GM12878 (cell line): Measurements from ENCODE around the gene CHD5. TPM values are rescaled to one million over a fixed set of nuclear protein-coding genes. Genes with fewer than 3 reads are reported as not detected.

Experiments
- ATAC-seq: fragments of 200-7000 bp; cut with Tn5 transposase; 3 replicates; pipeline ENCODE4 v1.9.1; 2020; ENCODE audit warnings: mild to moderate bottlenecking, moderate library complexity
- BruUV-seq: library from RNA; stranded (reverse); fragments of 400-500 nt; replicated peaks from 2 replicates; lab custom pipeline; 2021; lab: Mats Ljungman, UMichigan
- CTCF ChIA-PET: fragments of 300-600 bp; sonication (Branson Sonifier 250); formaldehyde crosslinking; extraction: SDS; loops from one replicate; lab custom pipeline; 2021; ENCODE audit warnings: inconsistent platforms; lab: Yijun Ruan, JAX
- POLR2A ChIA-PET: fragments of 350-600 bp; formaldehyde crosslinking; extraction: SDS; loops from one replicate; lab custom pipeline; 2021; ENCODE audit warnings: inconsistent platforms; lab: Charles Lee
- RAD21 ChIA-PET: fragments of 300-600 bp; sonication (Branson Sonifier 250); formaldehyde crosslinking; loops from one replicate; lab custom pipeline; 2023; ENCODE audit warnings: antibody characterized with exemption; ENCODE audit not compliant: unreplicated experiment; lab: Charles Lee
- SMC1A ChIA-PET: fragments of 300-600 bp; sonication (Branson Sonifier 250); formaldehyde crosslinking; loops from one replicate; lab custom pipeline; 2023; ENCODE audit not compliant: unreplicated experiment, uncharacterized antibody; lab: Charles Lee
- DNase-seq: peaks from one replicate; pipeline ENCODE4 v3.0.0-alpha.2; 2011; ENCODE audit warnings: low read depth, low spot score
- FAIRE-seq: peaks from 3 replicates; lab custom pipeline; 2011; peaks lifted over from hg19 to GRCh38; lab: Jason Lieb, UNC
- H2AFZ ChIP-seq: 2 replicates; pipeline ENCODE4 v1.6.0; 2011; ENCODE audit warnings: low read depth, low read length, control low read depth; ENCODE audit not compliant: control insufficient read depth
- H3K27ac ChIP-seq: 2 replicates; pipeline ENCODE4 v1.5.1; 2011; ENCODE audit warnings: control low read depth; ENCODE audit not compliant: control insufficient read depth, insufficient read depth
- H3K27me3 ChIP-seq, 2 experiments: replicated peaks in 1 of 2; 2 replicates each; pipeline versions ENCODE4 v1.6.0 to v1.6.1; 2011; ENCODE audit warnings: low read length in 1 of 2; ENCODE audit not compliant: control insufficient read depth in 2 of 2, insufficient read depth in 2 of 2
- H3K36me3 ChIP-seq, 2 experiments: 2 replicates each; pipeline ENCODE4 v1.5.1; 2011; ENCODE audit warnings: low read length in 1 of 2; ENCODE audit not compliant: control insufficient read depth in 2 of 2, insufficient read depth in 2 of 2
- H3K4me1 ChIP-seq: 2 replicates; pipeline ENCODE4 v1.6.1; 2011; ENCODE audit warnings: mild to moderate bottlenecking, low read length, moderate library complexity, mixed read lengths; ENCODE audit not compliant: control insufficient read depth, insufficient read depth
- H3K4me2 ChIP-seq: 2 replicates; pipeline ENCODE4 v1.6.0; 2011; ENCODE audit warnings: control low read depth; ENCODE audit not compliant: control insufficient read depth, insufficient read depth
- H3K4me3 ChIP-seq: fragments of 200-600 bp; sonication (generic); 2 replicates; pipeline ENCODE4 v1.5.1; 2016
- H3K79me2 ChIP-seq: 2 replicates; pipeline ENCODE4 v1.6.0; 2011; ENCODE audit warnings: low read length; ENCODE audit not compliant: control insufficient read depth, insufficient read depth
- H3K9ac ChIP-seq: 2 replicates; pipeline ENCODE4 v1.8.0; 2011; ENCODE audit warnings: low read length, control low read depth, mixed read lengths; ENCODE audit not compliant: control insufficient read depth, insufficient read depth
- H3K9me3 ChIP-seq: replicated peaks from 3 replicates; pipeline ENCODE4 v1.5.1; 2011; ENCODE audit warnings: mild to moderate bottlenecking, low read length; ENCODE audit not compliant: control insufficient read depth, insufficient read depth
- H4K20me1 ChIP-seq: 2 replicates; pipeline ENCODE4 v1.6.0; 2011; ENCODE audit not compliant: control insufficient read depth, insufficient read depth
- ASH2L ChIP-seq: fragments of 300-600, 200-600 bp; sonication (generic); IDR thresholded peaks from 2 replicates; pipeline ENCODE4 v1.6.1; 2017; ENCODE audit warnings: low read depth, mild to moderate bottlenecking, borderline replicate concordance
- FOXK2 ChIP-seq: fragments of 450-650 bp; IDR thresholded peaks from 2 replicates; pipeline ENCODE4 v1.6.1; 2017; ENCODE audit warnings: mild to moderate bottlenecking, moderate library complexity
- JUNB ChIP-seq: IDR thresholded peaks from 2 replicates; pipeline ENCODE4 v1.6.1; 2016; ENCODE audit warnings: antibody characterized with exemption, mild to moderate bottlenecking
- KAT2A ChIP-seq: conservative IDR thresholded peaks from 2 replicates; pipeline ENCODE4 v1.6.1; 2011; ENCODE audit warnings: low read depth, low read length; ENCODE audit not compliant: control insufficient read depth
- MEF2B ChIP-seq: fragments of 450-650 bp; IDR thresholded peaks from 2 replicates; pipeline ENCODE4 v1.6.1; 2018; ENCODE audit warnings: mild to moderate bottlenecking, moderate library complexity; ENCODE audit not compliant: partially characterized antibody, poor library complexity, severe bottlenecking
- RAD21 ChIP-seq: IDR thresholded peaks from 2 replicates; pipeline ENCODE4 v1.6.1; 2011; ENCODE audit warnings: mild to moderate bottlenecking, low read depth, low read length, moderate library complexity; ENCODE audit not compliant: insufficient read depth
- RAD51 ChIP-seq: fragments of 450-650 bp; IDR thresholded peaks from 2 replicates; pipeline ENCODE4 v1.6.1; 2016; ENCODE audit warnings: moderate library complexity, mild to moderate bottlenecking, inconsistent platforms
- RFX5 ChIP-seq: IDR thresholded peaks from 2 replicates; pipeline ENCODE4 v1.6.1; 2011; ENCODE audit warnings: low read depth, low read length, improper control_type of control experiment
- SP1 ChIP-seq: IDR thresholded peaks from one replicate; pipeline ENCODE4 v1.6.1; 2011; ENCODE audit warnings: low read depth, low read length
- SRF ChIP-seq, 2 experiments: IDR thresholded peaks; 2 replicates each; pipeline ENCODE4 v1.6.1; 2011; ENCODE audit warnings: low read depth in 2 of 2, low read length in 2 of 2, mild to moderate bottlenecking in 1 of 2, moderate library complexity in 1 of 2
- STAT1 ChIP-seq: fragments of 450-650 bp; conservative IDR thresholded peaks from 2 replicates; pipeline ENCODE4 v1.6.1; 2014; ENCODE audit warnings: antibody characterized with exemption, mild to moderate bottlenecking
- SUPT20H ChIP-seq: IDR thresholded peaks from 2 replicates; pipeline ENCODE4 v1.6.1; 2011; ENCODE audit warnings: low read depth, mild to moderate bottlenecking, low read length, moderate library complexity, borderline replicate concordance; ENCODE audit not compliant: control insufficient read depth
- ZNF217 ChIP-seq: fragments of 450-650 bp; IDR thresholded peaks from 2 replicates; pipeline ENCODE4 v1.6.1; 2017; ENCODE audit warnings: antibody characterized with exemption, mild to moderate bottlenecking
- WGBS: methylation state at CpG from one replicate; pipeline ENCODE4 v1.1.6; 2016; ENCODE audit warnings: low lambda C conversion rate; ENCODE audit not compliant: insufficient replicate concordance, insufficient coverage; ENCODE audit errors: missing lambda C conversion rate; 5-methylcytosine and 5-hydroxymethylcytosine counted together
- in situ Hi-C: fragments of 300-500 bp; cut with MboI; formaldehyde crosslinking; loops from 9 replicates; pipeline ENCODE4 v1.14.3; 2018; ENCODE audit warnings: mixed read lengths
- intact Hi-C: fragments of 100-400 bp; cut with micrococcal nuclease; formaldehyde crosslinking; loops from one replicate; pipeline ENCODE4 v1.14.2; 2022; ENCODE audit not compliant: unreplicated experiment
- polyA plus RNA-seq, 11 experiments: library from polyadenylated mRNA; depleted of rRNA in 4 of 11; unstranded in 6 of 11; stranded (reverse) in 5 of 11; fragments of >200 nt; fragmentation: Nextera tagmentation in 4 of 11; fragmentation: Illumina TruSeq in 1 of 11; extraction: Ambion mirVana in 4 of 11; extraction: Trizol in 1 of 11; gene quantifications; 1 replicate in 1 of 11; 2 replicates in 10 of 11; pipeline versions ENCODE4 v1.2.1 to v1.2.3, GENCODE V29; 2011 to 2016; ENCODE audit warnings: inconsistent platforms in 2 of 11, missing spikeins in 2 of 11, low read depth in 1 of 11
- total RNA-seq, 4 experiments: library from RNA; depleted of rRNA in 3 of 4; stranded (reverse); fragments of >200 nt in 3 of 4; fragmentation: Illumina TruSeq in 1 of 4; extraction: Trizol in 1 of 4; gene quantifications; 2 replicates each; pipeline versions ENCODE4 v1.2.1 to v1.2.3, GENCODE V29; 2013 to 2021
- TF ChIP-seq, protein P1 (sequence below): fragments of 450-650 bp; IDR thresholded peaks from 2 replicates; pipeline ENCODE4 v1.6.1; 2017; ENCODE audit warnings: mild to moderate bottlenecking, moderate library complexity
- TF ChIP-seq, protein P2 (sequence below): IDR thresholded peaks from 2 replicates; pipeline ENCODE4 v1.6.1; 2011; ENCODE audit warnings: borderline replicate concordance, low read depth, mild to moderate bottlenecking, moderate library complexity, mixed read lengths, low read length; ENCODE audit not compliant: insufficient read depth; ENCODE audit errors: extremely low read length
- TF ChIP-seq, protein P3 (sequence below): fragments of 450-650 bp; IDR thresholded peaks from 2 replicates; pipeline ENCODE4 v1.6.1; 2017; ENCODE audit warnings: antibody characterized with exemption, mild to moderate bottlenecking, moderate library complexity

CHD5 gene
- total and polyA plus RNA-seq, 10 of the 15 experiments (the other 5 are each of a cell fraction or from before 2014, with no cell fraction given) = 0.03 to 0.49 (median 0.13) TPM; not detected in 3

DNA sequence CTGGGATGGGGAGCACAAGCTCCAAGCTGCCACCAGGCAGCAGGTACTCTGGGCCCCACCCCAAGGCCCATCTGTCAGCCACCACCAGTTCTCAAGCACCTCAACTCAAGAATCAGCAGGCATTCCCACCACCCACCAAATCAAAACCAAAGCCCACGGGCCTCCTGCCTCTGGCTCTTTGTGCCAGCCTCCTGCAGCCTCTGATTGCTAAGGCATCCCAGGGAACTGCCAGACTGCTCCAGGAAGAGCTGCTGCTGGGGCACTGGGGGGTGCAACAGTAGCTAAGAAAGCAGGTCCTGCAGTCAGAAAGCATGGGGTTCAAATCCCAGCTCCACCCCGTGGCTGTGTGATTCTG is 34.7 kb downstream of the CHD5 start:
- no peak overlapping the region for H3K27ac ChIP-seq
- SMC1A ChIA-PET = no interaction called here
- TF ChIP-seq SRF (IDR thresholded peaks at IDR 0.05; ENCODE audit: low read depth in 2 of 2, low read length in 2 of 2) (no peak), FOXK2 (no peak), JUNB (no peak), RAD51 (no peak), ASH2L (no peak), MEF2B (no peak), KAT2A (no peak), STAT1 (no peak), RFX5 (no peak), SUPT20H (no peak), SP1 (no peak), RAD21 (no peak), ZNF217 (no peak)
- TF ChIP-seq, protein P1, sequence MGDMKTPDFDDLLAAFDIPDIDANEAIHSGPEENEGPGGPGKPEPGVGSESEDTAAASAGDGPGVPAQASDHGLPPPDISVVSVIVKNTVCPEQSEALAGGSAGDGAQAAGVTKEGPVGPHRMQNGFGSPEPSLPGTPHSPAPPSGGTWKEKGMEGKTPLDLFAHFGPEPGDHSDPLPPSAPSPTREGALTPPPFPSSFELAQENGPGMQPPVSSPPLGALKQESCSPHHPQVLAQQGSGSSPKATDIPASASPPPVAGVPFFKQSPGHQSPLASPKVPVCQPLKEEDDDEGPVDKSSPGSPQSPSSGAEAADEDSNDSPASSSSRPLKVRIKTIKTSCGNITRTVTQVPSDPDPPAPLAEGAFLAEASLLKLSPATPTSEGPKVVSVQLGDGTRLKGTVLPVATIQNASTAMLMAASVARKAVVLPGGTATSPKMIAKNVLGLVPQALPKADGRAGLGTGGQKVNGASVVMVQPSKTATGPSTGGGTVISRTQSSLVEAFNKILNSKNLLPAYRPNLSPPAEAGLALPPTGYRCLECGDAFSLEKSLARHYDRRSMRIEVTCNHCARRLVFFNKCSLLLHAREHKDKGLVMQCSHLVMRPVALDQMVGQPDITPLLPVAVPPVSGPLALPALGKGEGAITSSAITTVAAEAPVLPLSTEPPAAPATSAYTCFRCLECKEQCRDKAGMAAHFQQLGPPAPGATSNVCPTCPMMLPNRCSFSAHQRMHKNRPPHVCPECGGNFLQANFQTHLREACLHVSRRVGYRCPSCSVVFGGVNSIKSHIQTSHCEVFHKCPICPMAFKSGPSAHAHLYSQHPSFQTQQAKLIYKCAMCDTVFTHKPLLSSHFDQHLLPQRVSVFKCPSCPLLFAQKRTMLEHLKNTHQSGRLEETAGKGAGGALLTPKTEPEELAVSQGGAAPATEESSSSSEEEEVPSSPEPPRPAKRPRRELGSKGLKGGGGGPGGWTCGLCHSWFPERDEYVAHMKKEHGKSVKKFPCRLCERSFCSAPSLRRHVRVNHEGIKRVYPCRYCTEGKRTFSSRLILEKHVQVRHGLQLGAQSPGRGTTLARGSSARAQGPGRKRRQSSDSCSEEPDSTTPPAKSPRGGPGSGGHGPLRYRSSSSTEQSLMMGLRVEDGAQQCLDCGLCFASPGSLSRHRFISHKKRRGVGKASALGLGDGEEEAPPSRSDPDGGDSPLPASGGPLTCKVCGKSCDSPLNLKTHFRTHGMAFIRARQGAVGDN = no peak
- TF ChIP-seq, protein P2, sequence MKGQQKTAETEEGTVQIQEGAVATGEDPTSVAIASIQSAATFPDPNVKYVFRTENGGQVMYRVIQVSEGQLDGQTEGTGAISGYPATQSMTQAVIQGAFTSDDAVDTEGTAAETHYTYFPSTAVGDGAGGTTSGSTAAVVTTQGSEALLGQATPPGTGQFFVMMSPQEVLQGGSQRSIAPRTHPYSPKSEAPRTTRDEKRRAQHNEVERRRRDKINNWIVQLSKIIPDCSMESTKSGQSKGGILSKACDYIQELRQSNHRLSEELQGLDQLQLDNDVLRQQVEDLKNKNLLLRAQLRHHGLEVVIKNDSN = no peak
- TF ChIP-seq, protein P3, sequence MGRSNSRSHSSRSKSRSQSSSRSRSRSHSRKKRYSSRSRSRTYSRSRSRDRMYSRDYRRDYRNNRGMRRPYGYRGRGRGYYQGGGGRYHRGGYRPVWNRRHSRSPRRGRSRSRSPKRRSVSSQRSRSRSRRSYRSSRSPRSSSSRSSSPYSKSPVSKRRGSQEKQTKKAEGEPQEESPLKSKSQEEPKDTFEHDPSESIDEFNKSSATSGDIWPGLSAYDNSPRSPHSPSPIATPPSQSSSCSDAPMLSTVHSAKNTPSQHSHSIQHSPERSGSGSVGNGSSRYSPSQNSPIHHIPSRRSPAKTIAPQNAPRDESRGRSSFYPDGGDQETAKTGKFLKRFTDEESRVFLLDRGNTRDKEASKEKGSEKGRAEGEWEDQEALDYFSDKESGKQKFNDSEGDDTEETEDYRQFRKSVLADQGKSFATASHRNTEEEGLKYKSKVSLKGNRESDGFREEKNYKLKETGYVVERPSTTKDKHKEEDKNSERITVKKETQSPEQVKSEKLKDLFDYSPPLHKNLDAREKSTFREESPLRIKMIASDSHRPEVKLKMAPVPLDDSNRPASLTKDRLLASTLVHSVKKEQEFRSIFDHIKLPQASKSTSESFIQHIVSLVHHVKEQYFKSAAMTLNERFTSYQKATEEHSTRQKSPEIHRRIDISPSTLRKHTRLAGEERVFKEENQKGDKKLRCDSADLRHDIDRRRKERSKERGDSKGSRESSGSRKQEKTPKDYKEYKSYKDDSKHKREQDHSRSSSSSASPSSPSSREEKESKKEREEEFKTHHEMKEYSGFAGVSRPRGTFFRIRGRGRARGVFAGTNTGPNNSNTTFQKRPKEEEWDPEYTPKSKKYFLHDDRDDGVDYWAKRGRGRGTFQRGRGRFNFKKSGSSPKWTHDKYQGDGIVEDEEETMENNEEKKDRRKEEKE = no peak

More for the DNA sequence above, 34.7 kb downstream of the CHD5 start:
- no peak for FAIRE-seq
- Histone ChIP-seq H3K79me2 (no peaks in the 10 kb centered on the region), H3K9ac (no peak overlapping the region), H2AFZ (no peak overlapping the region), H3K4me1 (no peaks in the 10 kb centered on the region), H3K27me3 (no peaks in the 10 kb centered on the region; a peak in 1 of 4 replicates), H3K36me3 (no peaks in the 10 kb centered on the region), H3K9me3 (no peaks in the 10 kb centered on the region), H3K4me2 (no peak overlapping the region), H4K20me1 (no peaks in the 10 kb centered on the region), H3K4me3 (no peak overlapping the region)
- WGBS = 0% methylated on average over 2 of the region's 2 CpGs
- no TSS peak for BruUV-seq
- ATAC-seq = no peak
- POLR2A ChIA-PET = no interaction called here
- CTCF ChIA-PET = no interaction called here
- intact Hi-C loops (no loop called here), in situ Hi-C loops (no loop called here)
- RAD21 ChIA-PET = no interaction called here
- DNase-seq = no peak
